NCI-H146 treated with DMSO at 0.1 percent for 48 hours (cell line): ENCODE results near the gene ASPSCR1.
A peak's percentile ranks its signal among the peaks of the same experiment; 100 is the strongest.

Experiments used
- DNase-seq: peaks from one replicate; lab custom pipeline; 2025; ENCODE audit not compliant: unreplicated experiment; lab: John Stamatoyannopoulos, UW

Gene ASPSCR1

DNA sequence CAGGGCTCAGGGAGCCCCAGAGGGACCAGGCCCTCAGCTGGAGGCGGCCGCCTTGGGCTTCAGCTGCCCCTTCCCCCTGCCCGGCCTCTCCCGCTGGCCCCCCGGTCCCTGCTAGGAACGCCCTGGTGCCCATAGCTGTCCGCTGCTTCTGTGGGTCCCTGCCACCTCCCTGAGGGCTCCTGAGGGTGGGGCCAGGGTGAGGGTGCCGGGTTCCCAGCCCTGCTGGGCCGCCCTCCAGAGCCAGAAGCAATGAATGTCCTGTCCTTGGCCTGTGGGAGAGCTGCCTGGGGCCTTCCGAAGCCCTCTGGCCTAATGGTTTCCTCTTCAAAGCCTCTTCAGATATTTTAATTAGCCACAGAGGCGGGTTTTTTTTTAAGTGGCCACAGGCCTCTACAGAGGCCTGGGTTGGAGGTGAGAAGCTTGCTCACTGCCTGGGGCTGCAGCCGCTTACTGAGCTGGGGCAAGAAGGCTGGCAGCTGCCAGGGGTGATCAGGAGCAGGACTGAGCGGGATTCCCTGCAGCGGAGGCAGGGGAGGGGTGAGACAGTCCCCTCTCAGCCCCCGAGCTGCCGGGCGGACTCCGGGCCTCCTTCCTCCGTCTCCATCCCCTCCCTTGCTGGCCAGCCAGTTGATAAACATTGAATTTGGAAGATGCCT is 35.3 kb downstream of the ASPSCR1 start:
- DNase-seq, result no peak

DNA sequence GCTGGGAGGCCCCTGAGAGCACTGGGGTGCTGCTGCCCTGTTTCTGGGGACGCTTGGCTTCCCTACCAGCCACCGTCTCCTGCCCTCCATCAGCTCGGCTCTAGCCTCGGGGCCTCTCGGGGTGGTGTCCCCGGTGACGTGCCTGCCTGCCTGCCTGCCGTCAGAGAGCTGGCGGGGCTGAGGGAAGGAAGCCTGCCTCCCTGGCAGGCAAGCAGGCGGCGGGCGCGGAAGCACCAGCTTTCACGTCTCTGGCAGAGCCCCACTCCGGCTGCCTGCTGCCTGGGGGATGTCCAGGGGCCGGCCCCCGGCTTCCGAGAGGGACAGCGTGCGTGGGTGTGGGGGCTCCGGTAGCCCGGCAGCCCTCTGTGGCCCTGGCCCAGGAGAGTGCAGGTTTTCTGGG is 35.9 kb downstream of the ASPSCR1 start:
- DNase-seq, result no peak

DNA sequence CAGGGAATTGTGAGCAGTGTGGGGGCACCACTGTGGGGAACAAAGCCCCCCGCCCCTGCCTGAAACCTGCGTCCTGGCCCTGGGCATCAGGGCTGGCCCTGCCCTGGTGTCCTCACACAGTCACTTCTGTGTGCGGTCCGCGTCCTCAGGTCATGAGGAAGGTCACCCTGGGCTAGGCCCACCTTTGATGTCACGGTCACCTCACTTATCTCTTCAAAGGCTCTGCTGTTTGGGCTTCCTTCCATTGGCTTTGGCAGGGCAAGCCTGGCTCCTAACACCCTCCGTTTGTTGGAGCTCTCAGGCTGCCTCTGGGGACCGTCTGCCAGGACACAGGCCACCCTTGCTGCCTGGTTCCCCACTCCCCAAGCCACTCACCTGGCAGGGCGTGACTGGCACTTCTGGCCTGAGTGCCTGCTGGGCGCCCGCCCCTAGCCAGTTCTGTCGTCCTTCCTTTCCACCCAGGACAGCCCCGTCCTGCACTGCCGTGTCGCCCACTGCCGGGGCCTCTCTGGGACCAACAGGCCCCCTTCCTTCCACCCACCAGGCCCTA is 36.4 kb downstream of the ASPSCR1 start:
- DNase-seq, result no peak

- no peak for DNase-seq
Measured at GRCh38 chr17:82014432-82014831, 37.0 kb downstream of the ASPSCR1 start.

GRCh38 chr17:82014971-82015310 is 37.5 kb downstream of the ASPSCR1 start:
- DNase-seq, result no peak

- no peak for DNase-seq
Measured at GRCh38 chr17:82015311-82015971, 38.0 kb downstream of the ASPSCR1 start.

- no peak for DNase-seq
Measured at GRCh38 chr17:82016061-82016874, 38.8 kb downstream of the ASPSCR1 start.

DNA sequence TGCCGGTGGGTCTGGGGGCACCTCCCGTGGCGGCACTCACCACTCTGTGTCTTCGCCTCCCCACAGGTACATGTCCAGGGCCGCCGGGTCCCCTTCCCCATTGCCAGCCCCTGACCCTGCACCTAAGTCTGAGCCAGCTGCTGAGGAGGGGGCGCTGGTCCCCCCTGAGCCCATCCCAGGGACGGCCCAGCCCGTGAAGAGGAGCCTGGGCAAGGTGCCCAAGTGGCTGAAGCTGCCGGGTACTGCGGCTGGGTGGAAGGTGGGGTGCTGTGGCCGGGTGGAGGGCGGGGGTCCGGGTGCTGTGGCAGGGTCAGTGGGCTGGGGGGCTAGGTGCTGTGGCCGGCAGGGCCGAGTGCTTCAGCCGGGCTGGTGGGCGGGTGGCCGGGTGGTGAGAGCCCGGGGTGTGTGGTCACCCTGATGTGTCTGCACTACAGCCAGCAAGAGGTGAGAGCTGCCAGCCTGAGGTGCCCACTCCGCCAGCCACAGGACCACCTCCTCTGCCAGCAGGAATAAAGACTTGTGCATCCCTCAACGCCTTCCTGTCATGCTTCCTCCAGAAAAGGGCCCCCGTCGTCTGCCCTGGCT is 39.5 kb downstream of the ASPSCR1 start:
- DNase-seq, result no peak

GRCh38 chr17:82017612-82018151 is 40.3 kb downstream of the ASPSCR1 start:
- DNase-seq, result no peak

DNA sequence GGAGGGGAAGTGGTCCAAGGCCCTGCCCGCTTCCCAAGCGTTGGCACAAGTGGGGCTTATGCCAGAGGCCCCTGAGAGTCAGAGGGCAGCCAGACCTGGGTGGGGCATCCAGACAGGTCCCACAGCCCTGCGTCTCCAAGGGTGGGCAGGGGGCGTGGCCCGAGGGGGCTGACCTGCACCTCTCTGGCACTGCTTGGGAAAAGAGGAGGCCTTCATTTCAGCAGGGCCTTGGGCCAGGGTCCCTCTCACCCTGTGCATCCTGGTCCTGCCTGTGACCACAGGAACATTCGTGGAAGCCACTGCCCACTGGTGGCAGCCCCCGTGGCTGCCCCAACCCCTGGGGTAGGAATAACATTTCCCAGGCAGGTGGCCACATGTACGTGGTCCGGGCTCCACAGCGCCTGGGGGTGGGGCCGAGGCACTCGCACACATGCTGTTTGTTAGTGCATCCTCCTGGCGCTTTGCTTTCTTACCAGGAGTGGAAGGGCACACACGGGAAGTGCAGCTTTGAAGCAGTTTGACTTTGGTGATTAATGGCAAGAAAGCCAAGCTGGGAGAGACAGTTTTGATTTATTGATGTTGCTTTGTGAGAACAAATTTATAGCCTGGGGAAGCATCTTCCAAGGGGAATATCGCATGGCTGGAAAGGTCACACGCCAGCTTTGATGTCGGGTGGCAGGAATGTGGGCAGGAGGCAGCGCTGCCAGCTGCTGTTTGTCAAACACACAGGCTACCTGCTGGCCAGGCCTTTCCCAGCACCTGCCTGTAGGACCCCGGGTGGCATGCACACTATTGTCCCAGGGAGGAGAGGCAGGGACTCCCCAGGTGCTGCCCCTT is 40.9 kb downstream of the ASPSCR1 start:
- DNase-seq, result peak; percentile 17

DNA sequence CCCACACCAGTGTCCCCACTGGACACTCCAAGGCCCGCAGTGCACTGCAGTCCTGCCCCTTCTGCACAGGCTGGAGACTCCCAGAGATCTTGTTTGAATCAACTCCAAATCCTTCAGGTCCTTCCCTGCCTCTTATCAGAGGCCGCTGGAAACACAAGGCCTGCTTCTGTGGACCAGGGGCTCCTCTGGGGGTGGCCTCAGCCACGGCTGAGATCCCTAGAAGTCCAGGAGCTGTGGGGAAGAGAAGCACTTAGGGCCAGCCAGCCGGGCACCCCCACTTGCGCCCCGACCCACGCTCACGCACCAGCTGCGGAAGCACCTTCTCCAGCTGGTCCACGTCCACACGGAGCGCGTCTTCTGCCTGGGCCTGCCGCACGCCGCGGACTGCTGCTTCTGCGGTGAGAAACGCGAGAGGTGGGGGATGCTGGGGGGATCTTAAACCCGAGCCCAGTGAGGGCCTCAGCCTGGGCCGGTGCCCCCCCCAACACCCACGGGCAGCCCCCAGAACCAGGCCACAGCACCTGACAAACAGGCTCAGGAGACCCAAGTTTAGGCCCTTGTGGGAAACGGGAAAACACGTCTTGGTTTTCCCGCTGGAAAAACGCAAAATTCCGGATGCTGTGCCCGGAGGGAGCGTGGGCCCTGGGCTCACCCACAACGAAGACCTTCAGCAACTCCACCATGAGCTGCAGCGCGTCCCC is 41.7 kb downstream of the ASPSCR1 start:
- no peak for DNase-seq

GRCh38 chr17:82019690-82020571 is 42.5 kb downstream of the ASPSCR1 start:
- no peak for DNase-seq

DNA sequence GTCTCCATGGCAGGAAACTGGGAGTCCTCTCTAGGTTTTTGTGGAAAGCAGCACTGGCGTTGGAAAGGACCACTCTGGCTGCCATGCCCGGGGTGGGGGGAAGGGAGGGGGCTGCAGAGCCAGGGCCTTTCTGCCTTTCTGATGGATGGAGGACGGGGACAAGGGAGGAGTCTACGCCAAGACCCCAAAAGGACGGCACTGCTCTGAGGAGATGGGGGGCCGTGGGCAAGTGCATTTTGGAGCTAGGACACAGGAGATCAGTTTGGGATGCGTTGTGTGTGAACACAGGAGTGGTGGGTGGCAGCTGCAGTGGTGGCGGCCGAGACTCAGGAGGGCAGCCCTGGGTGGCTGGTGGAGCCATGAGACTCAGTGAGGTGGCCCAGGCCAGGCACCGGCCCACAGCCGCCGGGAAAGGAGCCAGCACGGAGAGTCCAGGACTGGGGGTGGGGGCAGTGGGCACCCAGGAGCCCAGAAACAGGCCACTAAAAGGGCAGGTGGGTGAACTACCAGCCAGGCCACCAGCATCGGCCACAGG is 43.2 kb downstream of the ASPSCR1 start:
- DNase-seq, result no peak

DNA sequence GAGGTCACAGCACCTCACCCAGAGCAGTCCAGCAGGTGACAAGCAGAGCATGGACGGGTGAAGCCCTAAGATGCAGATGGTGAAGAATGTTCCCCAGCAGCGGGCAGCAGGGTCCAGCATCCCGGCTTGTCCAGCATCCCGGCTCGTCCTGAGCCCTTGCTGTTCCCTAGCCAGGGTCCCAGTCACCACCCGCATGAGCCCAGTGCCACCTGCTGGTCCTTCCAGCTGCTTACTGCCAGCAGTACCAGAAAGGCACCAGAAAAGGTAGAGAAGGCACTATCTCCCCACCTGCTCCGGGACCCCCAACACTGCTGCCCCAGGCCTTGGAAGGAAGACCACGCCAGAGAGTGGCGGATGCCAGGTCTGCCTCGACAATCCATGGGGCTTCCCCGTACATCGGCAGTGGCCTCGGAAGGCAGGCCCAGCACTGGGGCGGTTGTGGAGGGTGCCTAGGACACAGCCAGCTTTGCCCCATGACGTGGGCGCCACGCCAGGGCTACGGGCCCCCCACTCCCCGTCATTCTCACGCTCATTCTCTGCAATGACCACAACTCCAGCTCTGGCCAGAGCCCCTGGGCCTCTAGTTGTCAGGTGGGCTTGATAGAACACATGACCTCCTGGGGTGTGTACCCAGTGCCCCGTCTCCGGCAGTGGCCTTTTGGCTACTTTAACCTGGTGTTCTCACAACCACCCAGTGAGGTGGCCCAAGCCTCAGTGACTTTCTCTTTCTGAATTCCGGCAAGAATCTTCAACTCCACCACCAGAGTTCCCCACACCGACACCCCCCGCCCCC is 43.9 kb downstream of the ASPSCR1 start:
- no peak for DNase-seq

DNA sequence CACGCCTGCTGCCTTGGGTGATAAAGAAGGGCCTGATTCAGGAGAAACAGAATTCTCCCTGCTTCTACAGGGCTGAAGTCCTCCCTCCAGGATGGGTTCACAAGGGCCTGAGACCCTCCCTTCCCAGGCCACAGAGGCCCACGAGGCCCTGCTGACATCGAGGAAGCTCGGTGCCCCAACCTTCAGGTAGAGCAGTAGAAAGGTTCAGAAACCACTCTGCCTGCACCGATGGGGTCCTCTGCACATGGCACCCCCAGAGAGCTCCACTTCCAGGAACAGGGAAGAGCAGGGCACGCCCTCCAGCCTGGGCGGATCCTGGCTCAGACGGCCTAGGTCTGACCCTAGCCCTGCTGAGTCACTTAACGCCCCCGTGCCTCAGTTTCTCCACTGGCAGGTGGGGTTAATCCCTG is 44.5 kb downstream of the ASPSCR1 start:
- no peak for DNase-seq

GRCh38 chr17:82022310-82022980 is 45.0 kb downstream of the ASPSCR1 start, which contains the start of gene CENPX:
Gene CENPX (minus strand): TSS chr17:82022878. CDS start chr17:82022861, 17 bp downstream.
- DNase-seq, result no peak

DNA sequence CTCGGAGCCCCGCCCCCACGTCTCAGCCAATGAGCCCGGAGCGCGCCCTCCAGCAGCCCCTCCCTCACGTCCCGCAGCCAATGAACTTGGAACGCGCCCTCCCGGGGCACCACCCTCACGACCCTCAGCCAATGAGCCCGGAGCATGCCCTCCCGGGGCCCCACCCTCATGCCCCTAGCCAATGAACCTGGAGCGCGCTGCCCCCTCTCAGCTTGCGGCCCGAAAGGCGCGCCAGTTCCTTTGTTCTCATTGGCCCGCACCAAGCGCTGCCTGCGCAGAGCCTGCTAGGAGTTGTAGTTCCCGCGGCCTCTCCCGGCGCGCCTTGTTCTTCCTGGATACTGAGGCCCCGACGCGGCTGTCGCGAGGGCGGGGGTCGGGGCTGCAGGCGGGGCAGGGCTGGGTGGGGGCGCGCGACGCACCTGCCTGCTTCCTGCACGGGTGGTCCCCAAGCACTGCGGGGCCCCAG is 45.6 kb downstream of the ASPSCR1 start, which contains the start of gene LRRC45:
Gene LRRC45 (plus strand): TSS at position 325 of the 466 bp plus-strand sequence. CDS start 339 bp downstream, outside the sequence.
- DNase-seq, result peak; percentile 99
